22Rv1 (cell line): Measurements from ENCODE around the gene MRPS14.
A peak's percentile ranks its signal among the peaks of the same experiment; 100 is the strongest.

Experiments
- CTCF ChIP-seq: fragments of 450-650 bp; IDR thresholded peaks from 2 replicates; pipeline ENCODE4 v1.5.1; 2017; ENCODE audit warnings: mild to moderate bottlenecking
- ZFX ChIP-seq: fragments of 450-650 bp; IDR thresholded peaks from 2 replicates; pipeline ENCODE4 v1.6.1; 2017; ENCODE audit warnings: antibody characterized with exemption, borderline replicate concordance

DNA sequence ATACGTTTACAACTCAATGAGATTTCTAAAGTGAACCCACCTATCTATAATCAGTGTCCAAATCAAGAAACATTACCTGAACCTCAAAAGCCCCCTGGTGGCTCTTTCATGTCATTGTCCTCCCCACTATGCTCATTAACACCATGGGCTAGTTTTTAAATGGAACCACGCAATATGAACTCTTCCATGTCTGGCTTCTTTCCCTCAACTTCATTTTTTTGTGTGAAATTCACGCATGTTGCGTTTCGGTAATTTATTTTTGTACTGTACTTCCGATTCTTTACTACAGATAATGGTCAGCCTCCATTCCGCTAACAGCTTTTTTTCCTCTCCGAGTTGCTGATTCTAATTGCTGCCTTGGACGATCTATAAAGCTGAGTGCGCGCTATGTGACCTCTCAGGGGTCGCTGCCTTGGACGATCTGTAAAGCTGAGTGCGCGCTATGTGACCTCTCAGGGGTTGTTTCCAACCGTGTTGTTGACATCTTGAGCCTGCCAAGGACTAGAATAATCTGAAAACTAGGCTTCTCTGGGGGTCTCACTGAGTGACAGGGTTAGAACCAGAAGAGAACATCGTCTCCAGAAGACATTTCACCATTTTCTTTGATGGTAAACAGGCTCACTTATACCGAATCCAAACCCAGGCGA lies 24.5 kb downstream of the MRPS14 start:
- TF ChIP-seq CTCF (peak; percentile 92), ZFX (no peak)
